NCI-H1048 (cell line): ENCODE results near the gene PEX19.
A peak's percentile ranks its signal among the peaks of the same experiment; 100 is the strongest.
"Not testable (repeated sequence)": the region's sequence is repeated elsewhere in the genome, so short reads cannot be mapped to it uniquely, and the experiment has no call there.

Source experiments
- DNase-seq: peaks from one replicate; lab custom pipeline; 2025; lab: John Stamatoyannopoulos, UW

PEX19 gene, protein sequence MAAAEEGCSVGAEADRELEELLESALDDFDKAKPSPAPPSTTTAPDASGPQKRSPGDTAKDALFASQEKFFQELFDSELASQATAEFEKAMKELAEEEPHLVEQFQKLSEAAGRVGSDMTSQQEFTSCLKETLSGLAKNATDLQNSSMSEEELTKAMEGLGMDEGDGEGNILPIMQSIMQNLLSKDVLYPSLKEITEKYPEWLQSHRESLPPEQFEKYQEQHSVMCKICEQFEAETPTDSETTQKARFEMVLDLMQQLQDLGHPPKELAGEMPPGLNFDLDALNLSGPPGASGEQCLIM

DNA sequence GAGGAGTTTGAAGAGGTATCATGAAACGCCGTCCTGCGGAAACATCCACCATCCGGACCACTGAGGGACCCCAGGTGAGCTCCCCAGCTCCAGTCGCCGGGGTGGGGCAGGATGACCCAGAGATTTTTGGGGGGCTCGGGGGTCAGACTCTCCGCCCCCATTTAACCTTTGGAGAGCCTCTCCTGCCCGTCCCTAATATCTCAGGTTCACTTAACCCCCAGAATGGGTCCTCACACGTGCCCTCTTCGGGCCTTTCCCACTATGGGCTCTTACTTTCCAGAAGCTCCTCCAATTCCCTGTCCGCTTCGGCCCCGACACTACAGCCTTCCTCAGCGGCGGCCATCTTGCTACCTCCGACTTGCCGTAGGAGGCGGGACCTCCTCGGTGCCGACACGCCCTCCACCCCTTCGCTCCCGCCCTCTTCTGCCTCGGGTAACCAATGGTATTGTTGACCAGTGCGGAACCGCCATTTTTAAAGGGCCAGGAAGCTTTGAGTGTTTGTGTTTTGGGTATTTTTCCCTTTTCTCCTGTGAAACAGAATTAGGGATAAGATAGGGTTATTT lies at the start of gene PEX19:
PEX19 (minus strand) TSS at position 352 of the 563 bp plus-strand sequence; CDS start at position 343, 9 bp downstream.
- peak; percentile 85 for DNase-seq

DNA sequence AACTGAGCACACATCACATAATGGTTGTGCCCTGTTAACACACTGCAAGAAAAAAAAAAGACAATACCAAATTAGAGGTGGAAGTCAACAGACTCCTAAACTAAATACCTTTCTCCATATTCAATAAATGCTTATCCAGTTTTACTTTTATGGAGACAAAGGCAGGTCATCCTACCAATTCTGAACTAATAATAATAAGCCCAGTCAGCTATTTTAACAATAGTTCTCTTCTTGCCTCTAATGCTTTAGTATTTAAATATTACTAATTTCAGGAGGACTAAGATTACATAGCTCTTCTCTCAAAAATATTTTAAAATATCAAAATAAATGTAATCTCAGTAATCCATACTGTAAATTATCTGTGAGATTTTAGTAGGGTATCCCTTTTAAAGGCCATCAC lies 47.6 kb upstream of the PEX19 start:
- DNase-seq: no peak

DNA sequence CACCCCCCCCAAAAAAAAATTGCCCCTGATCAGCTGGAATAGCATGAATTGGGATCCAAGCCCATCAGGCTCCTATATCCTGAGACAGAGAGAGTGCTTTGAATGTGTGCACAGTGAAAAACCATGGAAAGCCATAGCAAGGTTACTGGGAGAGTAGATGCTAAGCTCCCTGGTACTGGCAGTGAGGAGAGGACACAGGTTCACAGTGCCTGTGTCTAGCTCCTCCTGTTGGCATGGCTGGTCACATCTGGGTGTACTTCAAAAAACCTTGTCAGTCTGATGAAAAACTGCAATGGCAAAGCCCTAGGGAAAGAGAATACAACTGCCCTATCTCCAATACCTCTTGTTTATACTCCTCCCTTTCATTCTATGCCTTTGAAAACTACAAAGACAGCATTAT lies 45.2 kb upstream of the PEX19 start:
- no peak for DNase-seq

DNA sequence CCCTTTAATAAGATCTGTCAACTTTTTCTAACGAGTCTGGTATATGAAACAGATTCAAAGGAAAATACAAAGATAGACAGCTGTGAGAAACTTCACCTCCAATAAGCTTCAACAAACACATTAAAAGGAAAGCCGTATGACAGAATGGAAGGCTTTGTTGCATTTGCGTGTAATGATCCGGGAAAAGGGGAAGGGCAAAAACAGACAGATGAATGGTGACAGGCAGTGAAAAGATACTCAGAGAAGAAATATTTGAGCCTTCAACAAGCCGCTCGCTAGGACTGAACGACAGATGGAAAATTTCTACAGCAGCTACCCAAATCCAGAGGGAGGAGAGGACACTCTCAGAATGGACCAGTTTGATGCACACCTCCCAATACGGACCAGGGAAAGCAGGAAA lies 43.3 kb upstream of the PEX19 start:
- DNase-seq: no peak

GRCh38 chr1:160326418-160326817 lies 41.5 kb upstream of the PEX19 start:
- no peak for DNase-seq

DNA sequence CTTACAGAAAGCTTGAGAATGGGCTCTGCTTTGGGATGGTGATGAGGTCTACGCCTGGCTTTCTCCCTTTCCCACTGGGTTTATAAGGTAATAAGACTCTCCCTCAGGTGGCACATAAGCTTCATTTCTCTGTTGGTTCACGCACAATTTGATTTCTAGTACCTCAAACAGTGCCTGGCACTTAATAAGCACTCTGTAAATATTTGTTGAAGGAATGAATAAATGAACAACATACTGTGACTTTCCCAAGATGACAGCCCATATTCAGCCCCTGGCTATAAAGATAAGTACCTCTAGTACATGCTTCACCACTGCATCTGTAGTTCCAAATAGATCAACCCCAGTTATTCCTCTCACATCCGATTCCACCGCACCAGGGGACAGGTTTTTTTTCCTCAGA lies 40.3 kb upstream of the PEX19 start:
- no peak for DNase-seq

DNA sequence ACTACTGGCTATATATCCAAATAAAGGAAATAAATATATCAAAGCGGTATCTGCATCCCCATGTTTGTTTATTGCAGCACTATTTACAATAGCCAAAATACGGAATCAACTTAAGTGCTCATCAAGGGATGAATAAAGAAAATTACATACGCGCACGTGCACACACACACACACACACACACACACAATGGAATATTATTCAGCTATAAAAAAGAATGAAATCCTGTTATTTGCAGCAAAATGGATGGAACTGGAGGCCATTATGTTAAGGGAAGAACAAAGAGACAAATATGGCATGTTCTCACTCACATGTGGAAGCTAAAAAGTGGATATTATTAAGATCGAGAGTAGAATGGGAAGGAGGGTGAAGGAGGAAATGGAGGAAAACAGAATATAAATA lies 37.9 kb upstream of the PEX19 start:
- no peak for DNase-seq

DNA sequence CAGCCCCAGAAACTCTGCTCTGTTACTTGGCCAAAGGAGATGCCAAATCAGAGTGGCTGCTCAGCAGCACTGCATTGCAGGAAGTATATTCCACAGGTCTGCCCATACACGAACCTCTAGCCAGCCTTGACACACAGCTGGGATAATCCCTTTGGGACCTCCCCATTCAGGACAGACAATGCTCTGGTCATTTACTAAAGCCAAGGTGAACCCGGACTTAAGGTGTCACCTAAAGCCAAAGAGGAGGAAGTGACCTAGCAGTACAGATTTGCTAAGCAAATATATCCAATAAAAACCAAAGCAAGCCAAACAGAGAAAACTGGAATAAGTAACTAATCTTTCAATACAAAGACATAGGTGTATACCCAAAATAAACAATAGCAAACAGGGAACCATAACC lies 30.4 kb upstream of the PEX19 start:
- DNase-seq: no peak

DNA sequence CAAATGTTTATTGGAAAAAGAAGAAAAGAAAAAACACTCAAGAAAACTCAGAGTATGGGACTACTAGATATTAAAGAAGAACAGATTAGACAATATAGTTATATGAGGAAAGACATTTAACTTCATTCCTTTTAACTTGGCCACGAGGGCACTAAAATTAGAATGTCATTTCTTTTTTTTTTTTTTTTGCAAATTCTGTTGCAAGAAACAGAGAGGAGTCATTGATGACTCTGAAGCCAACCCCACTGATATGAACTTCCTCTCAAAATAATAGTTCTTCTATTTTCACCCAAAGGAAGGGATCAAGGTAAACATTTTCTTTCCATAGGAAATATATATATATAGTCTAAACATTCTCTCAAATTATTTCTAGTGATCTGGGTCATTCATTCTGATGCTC lies 24.6 kb upstream of the PEX19 start:
- DNase-seq: no peak

- DNase-seq: no peak
These were observed 24.2 kb upstream of the PEX19 start for GRCh38 chr1:160309185-160309557.

GRCh38 chr1:160308451-160309184 lies 23.7 kb upstream of the PEX19 start:
- no peak for DNase-seq

GRCh38 chr1:160307118-160307791 lies 22.3 kb upstream of the PEX19 start:
- DNase-seq: no peak

DNA sequence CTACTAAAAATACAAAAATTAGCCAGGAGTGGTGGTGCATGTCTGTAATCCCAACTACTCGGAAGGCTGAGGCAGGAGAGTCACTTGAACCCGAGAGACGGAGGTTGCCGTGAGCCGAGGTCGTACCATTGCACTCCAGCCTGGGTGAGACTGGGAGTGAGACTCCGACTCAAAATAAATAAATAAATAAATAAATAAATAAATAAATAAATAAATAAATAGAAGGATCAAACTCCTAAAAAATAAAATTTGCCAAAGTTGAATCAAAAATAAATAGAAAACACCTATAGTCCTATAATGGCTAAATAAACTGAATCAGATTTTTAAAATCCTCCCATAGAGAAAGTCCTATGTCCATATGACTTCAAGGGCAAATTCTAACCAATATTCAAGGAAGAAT lies 15.2 kb upstream of the PEX19 start:
- no peak for DNase-seq

DNA sequence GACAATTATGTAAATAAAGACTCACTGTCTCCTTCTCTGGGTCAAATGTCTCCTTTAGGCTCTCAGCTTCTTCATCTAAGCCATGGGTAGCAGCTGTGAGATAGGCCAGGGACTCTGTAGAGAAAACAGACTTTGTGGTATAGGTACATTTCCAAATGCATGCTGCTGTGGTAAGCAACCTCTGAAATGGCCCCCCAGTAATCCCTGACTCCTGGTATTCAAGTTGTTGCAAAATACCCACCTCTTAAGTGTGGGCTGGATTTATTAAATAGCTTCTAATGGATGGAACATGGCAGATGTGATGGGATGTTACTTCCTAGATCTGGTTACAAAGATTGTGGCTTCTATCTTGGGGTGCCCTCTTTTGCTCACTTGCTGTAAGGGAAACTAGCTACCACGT lies 11.1 kb upstream of the PEX19 start:
- no peak for DNase-seq

- no peak for DNase-seq
These were observed 8.4 kb upstream of the PEX19 start for GRCh38 chr1:160293020-160293968.

GRCh38 chr1:160291248-160292220 lies 6.6 kb upstream of the PEX19 start:
- no peak for DNase-seq

GRCh38 chr1:160287769-160288168 lies 2.8 kb upstream of the PEX19 start:
- not testable (repeated sequence) for DNase-seq

DNA sequence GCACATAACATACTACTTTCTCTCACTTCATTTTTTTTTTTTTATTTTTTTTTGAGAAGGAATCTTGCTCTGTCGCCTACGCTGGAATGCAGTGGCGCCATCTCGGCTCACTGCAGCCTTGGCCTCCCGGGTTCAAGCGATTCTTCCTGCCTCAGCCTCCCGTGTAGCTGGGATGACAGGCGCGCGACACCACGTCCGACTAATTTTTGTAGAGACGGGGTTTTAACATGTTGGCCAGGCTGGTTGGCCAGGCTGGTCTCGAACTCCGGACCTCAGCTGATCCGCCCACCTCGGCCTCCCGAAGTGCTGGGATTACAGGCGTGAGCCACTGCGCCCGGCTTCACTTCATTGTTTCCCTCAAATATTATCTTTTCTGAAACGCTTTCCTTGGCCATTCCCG lies 573 bp upstream of the PEX19 start:
- DNase-seq: no peak

- no peak for DNase-seq
These were observed 632 bp downstream of the PEX19 start for GRCh38 chr1:160284220-160284781.

DNA sequence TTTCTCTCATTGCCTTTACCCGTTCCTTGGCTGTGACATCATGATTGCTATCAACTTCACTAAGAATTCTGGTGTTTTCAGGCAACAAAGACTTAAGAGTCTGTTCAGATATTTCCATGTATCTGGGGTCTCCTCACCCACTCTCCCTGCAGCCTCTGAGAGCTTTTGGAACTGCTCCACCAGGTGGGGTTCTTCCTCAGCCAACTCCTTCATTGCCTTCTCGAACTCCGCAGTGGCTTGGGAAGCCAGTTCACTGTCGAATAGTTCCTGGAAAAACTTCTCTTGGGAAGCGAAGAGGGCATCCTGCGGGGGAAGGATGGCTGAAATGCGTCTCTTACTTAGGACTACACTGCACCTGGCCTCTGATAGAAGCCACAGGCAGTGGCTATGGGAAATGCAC lies 2.1 kb downstream of the PEX19 start:
- DNase-seq: no peak
